GM10248 (cell line): Measurements from ENCODE around the gene RFNG.

Source experiments
- CTCF ChIA-PET: fragments of 300-600 bp; sonication (Branson Sonifier 250); formaldehyde crosslinking; extraction: SDS; loops from one replicate; lab custom pipeline; 2021; ENCODE audit warnings: antibody characterized with exemption; lab: Yijun Ruan, JAX
- POLR2A ChIA-PET: fragments of 350-650 bp; sonication (Branson Sonifier 250); formaldehyde crosslinking; extraction: SDS; loops from one replicate; lab custom pipeline; 2020; ENCODE audit warnings: antibody characterized with exemption; lab: Yijun Ruan, JAX
- DNase-seq: peaks from one replicate; pipeline ENCODE4 v3.0.0; 2012; ENCODE audit errors: extremely low spot score
- CTCF ChIP-seq: IDR thresholded peaks from 2 replicates; pipeline ENCODE4 v1.5.1; 2012; ENCODE audit warnings: mild to moderate bottlenecking, low read depth; ENCODE audit errors: extremely low read depth, missing control alignments, control extremely low read depth

RFNG gene

GRCh38 chr17:82013772-82014321 is 37.8 kb downstream of the RFNG start:
- TF ChIP-seq CTCF: no peak
- ChIA-PET POLR2A (no interaction called here), CTCF (interaction anchor here (1.3 to 10.6 kb wide), 3 partner anchors 8 to 54 kb away, joined by 5 to 106 read pairs (median 6); partner anchors contain the start of gene NOTUM)
- DNase-seq: no peak

- no peak for DNase-seq
- no peak for TF ChIP-seq CTCF
- ChIA-PET CTCF (interaction anchor here (1.3 to 1.6 kb wide), 2 partner anchors 8 to 54 kb away, joined by 5 to 6 read pairs; no protein-coding TSS in a partner anchor), POLR2A (no interaction called here)
These were observed 38.3 kb downstream of the RFNG start for GRCh38 chr17:82013341-82013740.

- ChIA-PET POLR2A (no interaction called here), CTCF (interaction anchor here (1.3 to 1.6 kb wide), 2 partner anchors 9 to 53 kb away, joined by 5 to 6 read pairs; no protein-coding TSS in a partner anchor)
- no peak for DNase-seq
- no peak for TF ChIP-seq CTCF
These were observed 38.8 kb downstream of the RFNG start for GRCh38 chr17:82012640-82013295.

- CTCF ChIA-PET: interaction anchor here (1.3 to 1.6 kb wide), 2 partner anchors 9 to 53 kb away, joined by 5 to 6 read pairs; no protein-coding TSS in a partner anchor
- POLR2A ChIA-PET: no interaction called here
These were observed 39.4 kb downstream of the RFNG start for GRCh38 chr17:82012261-82012639.

GRCh38 chr17:82011617-82012187 is 39.9 kb downstream of the RFNG start:
- no peak for DNase-seq
- CTCF ChIA-PET: no interaction called here
- POLR2A ChIA-PET: no interaction called here
- no peak for TF ChIP-seq CTCF

More at GRCh38 chr17:82012261-82012639, 39.4 kb downstream of the RFNG start:
- no peak for DNase-seq
- no peak for TF ChIP-seq CTCF

GRCh38 chr17:82010575-82011525 is 40.8 kb downstream of the RFNG start:
- DNase-seq: no peak

More at GRCh38 chr17:82010575-82011525, 40.8 kb downstream of the RFNG start:
- POLR2A ChIA-PET: no interaction called here
- CTCF ChIA-PET: interaction anchor here (2.6 kb wide), 1 partner anchor 10 kb away, joined by 14 read pairs; no protein-coding TSS in a partner anchor
- no peak for TF ChIP-seq CTCF
